ENCODE measurements around the gene SCN3B.

GRCh38 chr11:123628936-123629683, 25.3 kb downstream of the SCN3B start:
- TF ChIP-seq CTCF (conservative IDR thresholded peaks at IDR 0.05 in 1 of 2, IDR thresholded peaks at IDR 0.05 in 1 of 2; ENCODE audit: low read depth in 1 of 2, low read length in 2 of 2) (no peak), EZH2 (IDR thresholded peaks at IDR 0.05; ENCODE audit: low read length, missing control alignments) (no peak)
